C4-2B (cell line): ENCODE data around the gene CD19.

Experiments used
- H3K27ac ChIP-seq: fragments of 450-650 bp; 2 replicates; pipeline ENCODE4 v1.5.1; 2017
- ZFX ChIP-seq: fragments of 450-650 bp; IDR thresholded peaks from 2 replicates; pipeline ENCODE4 v1.6.1; 2017
- TF ChIP-seq, protein P1 (sequence below): fragments of 450-650 bp; conservative IDR thresholded peaks from 2 replicates; pipeline ENCODE4 v1.5.1; 2017; ENCODE audit warnings: mild to moderate bottlenecking

Gene CD19

DNA sequence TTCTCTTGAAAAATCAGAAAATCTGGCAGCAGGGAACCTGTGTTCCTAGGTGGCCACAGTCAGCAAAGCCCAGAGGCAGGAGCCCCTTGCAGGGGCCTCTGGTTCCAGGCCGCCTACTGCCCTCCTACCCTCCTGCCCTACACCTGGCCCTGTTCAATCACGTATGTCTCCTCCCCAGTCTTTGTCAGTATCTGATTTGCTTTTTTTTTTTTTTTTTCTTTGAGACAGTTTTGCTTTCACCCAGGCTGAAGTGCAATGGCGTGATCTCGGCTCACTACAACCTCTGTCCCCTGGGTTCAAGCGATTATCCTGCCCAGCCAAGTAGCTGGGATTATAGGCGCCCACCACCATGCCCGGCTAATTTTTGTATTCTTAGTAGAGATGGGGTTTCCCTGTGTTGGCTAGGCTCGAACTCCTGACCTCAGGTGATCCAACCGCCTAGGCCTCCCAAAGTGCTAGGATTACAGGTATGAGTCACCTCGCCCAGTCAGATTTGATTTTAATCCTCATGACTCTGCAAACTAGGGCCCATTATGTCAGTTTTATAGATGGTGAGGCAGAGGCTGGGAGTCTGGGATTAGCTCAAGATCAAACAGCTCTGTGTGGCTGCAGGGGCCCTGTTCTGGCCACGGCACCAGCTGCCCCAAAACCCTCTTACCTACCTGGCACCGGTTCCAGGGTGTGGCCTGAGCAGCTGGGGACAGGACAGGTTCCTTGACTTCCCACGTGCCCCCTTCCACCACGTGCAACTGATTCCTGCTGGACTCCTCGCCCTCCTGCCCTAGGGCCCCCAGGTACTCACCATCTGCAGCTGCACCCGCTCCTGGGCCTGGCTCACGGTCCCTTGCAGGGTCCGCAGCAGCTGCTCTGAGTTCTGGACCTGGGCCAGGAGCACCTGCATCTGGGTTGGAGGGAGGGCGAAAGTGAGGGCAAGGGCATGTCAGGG is 21.4 kb upstream of the CD19 start:
- no peak overlapping the region for H3K27ac ChIP-seq
- no peak for TF ChIP-seq ZFX
- TF ChIP-seq, protein P1, sequence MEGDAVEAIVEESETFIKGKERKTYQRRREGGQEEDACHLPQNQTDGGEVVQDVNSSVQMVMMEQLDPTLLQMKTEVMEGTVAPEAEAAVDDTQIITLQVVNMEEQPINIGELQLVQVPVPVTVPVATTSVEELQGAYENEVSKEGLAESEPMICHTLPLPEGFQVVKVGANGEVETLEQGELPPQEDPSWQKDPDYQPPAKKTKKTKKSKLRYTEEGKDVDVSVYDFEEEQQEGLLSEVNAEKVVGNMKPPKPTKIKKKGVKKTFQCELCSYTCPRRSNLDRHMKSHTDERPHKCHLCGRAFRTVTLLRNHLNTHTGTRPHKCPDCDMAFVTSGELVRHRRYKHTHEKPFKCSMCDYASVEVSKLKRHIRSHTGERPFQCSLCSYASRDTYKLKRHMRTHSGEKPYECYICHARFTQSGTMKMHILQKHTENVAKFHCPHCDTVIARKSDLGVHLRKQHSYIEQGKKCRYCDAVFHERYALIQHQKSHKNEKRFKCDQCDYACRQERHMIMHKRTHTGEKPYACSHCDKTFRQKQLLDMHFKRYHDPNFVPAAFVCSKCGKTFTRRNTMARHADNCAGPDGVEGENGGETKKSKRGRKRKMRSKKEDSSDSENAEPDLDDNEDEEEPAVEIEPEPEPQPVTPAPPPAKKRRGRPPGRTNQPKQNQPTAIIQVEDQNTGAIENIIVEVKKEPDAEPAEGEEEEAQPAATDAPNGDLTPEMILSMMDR, result no peak

DNA sequence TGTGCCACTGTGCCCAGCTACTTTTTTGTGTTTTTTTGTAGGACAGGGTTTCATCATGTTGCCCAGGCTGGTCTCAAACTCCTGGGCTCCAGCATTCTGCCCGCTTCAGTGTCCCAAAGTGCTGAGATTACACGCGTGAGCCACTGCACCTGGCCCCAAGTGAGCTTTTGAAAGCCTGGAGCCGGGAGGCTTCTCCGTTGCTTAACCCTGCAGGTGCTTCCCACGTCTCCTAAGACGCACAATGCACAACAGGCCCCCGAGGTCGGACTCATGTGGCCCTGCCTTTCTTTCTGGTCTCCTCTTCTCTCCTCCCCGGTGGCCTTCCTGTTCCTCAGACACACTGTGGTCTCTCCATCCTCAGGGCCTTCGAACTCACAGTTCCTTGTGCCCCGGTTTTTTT is 19.2 kb upstream of the CD19 start:
- no peak overlapping the region for H3K27ac ChIP-seq

DNA sequence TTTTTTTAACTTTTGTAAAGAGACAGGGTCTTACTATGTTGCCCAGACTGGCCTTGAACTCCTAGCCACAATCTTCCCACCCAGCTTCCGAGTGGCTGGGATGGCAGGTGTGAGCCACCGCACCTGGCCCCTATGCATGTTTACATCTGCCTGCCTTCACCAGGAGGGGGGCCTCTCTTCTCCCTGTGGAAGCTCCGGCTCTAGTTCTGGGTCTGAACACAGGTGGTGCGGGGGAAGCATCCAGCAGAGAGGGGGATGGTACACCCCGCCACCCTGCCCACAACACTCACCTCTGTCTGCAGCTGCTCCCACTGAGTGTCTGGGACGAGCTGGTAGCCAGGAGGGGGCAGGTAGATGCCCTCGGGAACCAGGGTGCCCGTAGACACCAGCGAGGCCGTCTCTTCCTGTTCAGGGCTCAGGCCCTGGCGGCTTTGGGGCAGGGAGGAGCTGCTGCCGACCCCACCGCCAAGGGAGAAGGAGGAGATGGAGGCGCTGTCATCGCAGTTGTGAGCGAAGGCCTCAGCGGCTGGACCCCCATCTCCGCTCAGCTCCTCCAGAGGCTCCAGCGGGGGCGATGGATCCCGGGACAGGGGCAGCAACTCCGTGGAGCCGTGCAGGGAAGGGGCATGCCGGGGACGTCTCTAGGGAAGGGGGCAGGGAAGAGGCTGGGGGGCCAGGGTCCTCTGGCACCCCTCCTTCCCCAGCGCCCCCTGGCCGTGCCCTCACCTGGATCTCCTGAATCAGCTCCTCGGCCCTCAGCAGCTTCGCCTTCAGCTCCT is 17.6 kb upstream of the CD19 start:
- H3K27ac ChIP-seq, result no peak overlapping the region
- TF ChIP-seq, protein P1, result no peak

More for the DNA sequence above, 19.2 kb upstream of the CD19 start:
- TF ChIP-seq, protein P1, result no peak
- no peak for TF ChIP-seq ZFX

DNA sequence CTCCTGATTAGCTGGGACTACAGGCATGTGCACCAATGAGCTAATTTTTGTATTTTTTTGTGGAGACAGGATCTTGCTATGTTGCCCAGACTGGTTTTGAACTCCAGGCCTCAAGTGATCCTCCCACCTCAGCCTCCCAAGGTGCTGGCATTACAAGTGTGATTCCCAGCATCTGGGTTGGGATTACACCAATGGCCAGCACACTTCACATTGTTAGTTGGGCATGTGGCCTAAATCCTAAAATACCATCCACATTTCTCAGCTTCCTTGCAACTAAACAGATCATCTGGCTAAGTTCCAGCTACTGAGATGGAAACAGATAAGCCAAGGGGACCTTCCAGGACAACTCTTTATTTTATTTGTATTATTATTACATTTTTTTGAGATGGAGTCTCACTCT is 16.6 kb upstream of the CD19 start:
- H3K27ac ChIP-seq, result no peak overlapping the region
- TF ChIP-seq, protein P1, result no peak
- TF ChIP-seq ZFX, result no peak

DNA sequence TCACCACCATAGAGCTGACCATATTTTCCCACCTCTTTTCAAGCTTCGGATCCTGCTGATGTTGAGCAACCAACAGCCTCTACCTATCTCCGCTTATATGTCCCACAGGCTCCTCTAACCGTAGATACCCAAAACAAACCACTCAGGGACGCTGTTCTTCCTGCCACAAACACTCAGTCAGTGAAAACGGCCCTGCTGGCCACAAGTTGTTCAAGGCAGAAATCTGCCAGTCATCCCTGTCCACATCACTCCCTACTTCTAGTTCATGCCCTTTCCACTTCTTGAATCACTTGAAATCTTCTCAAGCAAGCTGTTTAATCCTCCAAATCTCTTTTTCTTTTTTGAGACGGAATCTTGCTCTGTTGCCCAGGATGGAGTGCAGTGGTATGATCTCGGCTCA is 14.7 kb upstream of the CD19 start:
- no peak for TF ChIP-seq ZFX
- no peak overlapping the region for H3K27ac ChIP-seq

DNA sequence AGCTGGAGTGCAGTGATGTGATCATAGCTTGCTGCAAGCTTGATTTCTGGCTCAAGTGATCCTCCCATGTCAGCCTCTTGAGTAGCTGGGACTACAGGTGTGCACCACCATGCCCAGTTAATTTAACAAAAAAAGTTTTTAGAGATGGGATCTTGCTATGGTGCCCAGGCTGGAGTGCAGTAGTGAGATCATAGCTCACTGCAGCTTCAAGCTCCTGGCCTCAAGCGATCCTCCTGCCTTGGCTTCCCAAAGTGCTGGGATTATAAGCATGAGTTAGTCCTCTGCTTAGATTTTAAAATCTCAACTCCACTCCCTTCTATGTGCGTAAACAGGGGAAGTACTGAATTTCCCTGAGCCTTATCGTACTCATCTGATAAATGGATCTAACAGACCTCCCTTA is 13.1 kb upstream of the CD19 start:
- TF ChIP-seq, protein P1, result no peak
- no peak for TF ChIP-seq ZFX

DNA sequence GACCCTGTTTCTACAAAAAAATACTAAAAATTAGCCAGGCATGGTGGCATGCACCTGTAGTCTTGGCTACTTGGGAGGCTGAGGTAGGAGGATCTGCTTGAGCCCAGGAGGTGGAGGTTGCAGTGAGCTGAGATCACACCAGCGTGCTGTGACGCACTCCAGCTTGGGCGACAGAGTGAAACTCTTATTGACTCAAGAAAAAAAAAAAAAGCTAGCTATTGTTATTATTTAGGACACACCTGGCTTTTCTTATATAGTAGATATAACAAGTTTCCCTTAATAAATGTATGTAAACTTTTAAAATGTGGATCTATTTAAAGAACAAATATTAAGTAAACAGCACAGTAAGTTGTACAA is 8.6 kb upstream of the CD19 start:
- TF ChIP-seq, protein P1, result no peak
- no peak for TF ChIP-seq ZFX
- peak overlapping the region; percentile 86 for H3K27ac ChIP-seq

More for the DNA sequence above, 13.1 kb upstream of the CD19 start:
- no peak overlapping the region for H3K27ac ChIP-seq
